ENCODE measurements around the gene FIGN.

The FIGN gene

DNA sequence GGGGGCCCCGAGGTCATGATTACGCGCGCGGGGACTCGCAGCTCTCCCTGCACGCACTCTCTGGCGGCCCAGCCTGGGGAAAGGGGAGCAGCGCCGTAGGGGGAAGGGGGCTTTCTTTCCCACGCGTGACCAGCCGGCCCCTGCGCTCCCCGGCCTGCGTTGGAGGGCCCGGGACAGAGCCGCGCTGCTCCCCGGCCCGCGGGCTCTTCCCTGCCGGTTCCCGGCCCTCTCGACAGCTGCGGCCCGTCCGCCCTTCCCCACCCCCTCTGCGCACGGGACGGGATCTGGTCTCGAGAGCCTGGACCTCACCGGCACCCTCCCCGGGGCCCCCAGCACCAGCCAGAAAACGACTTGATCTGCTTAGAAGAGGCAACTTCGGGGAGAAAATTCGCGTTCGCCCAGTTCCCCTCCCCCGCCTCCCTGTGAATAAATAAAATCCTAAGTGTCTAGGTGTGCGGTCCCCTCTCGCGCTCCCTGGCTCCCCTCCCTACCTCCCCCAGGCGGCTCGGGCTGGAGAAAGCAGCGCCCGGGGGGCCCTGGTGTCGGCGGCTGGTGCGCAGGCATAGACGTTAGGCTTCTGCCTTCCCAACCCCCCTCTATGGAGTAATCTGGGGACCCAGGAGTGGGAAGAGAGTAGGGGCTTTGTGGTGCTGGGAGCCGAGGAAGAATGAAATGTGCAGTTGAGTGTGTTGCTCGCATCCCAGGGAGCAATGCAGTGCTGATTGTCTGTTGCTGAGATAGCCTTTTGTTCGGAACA, 803 bp upstream of the FIGN start:
- H3K4me1 ChIP-seq (ENCODE audit: control insufficient read depth in 1 of 2, insufficient read depth in 2 of 2, low read length in 2 of 2), result peaks cover 0 to 9% of the 10 kb centered on the region in 2 donors

DNA sequence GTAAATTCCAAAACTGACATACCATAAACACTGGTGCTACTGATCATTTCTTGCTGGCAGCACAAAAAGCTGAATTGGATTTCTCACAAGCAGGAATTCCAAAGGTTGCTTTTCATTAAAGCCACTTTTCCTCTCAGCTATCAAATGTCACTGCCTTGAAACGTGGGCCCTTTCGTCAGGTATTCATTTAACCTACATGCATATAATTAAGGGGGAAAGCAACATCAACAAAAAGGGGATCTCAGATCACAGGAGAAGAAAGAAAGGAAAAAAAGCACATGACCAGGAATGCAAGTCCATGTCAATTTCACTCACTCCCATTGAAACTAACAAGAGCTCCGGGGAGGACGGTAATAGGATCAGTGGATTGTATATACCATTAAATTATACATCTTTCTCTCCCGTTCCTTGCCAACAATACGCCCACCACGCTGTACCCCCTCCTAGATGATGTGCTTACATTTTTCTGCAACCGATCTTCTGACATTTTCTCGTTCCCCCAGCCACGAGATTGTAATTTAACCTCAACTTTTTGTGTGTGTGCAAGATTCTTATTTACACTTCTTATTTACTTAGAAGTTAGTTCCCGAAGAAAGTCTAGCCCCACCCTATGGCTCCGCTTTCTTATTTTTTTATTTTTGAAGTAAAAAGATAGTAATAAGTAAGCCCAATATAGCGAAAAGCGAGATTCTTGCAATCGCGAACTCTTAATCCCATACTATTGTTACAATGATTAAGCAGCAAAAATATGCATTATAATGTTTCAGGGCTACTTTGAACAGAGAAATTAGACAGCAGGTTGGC, 725 bp downstream of the FIGN start:
- no peaks in the 10 kb centered on the region for H3K36me3 ChIP-seq (ENCODE audit: control insufficient read depth in 1 of 2, insufficient read depth in 2 of 2, low read length in 2 of 2)
- no peaks in the 10 kb centered on the region for H3K9me3 ChIP-seq (ENCODE audit: control insufficient read depth in 1 of 2, low read length in 2 of 2)
- H3K4me1 ChIP-seq (ENCODE audit: control insufficient read depth in 1 of 2, insufficient read depth in 2 of 2, low read length in 2 of 2), result peaks cover 0 to 9% of the 10 kb centered on the region in 2 donors
- H3K4me3 ChIP-seq (ENCODE audit: low read depth in 1 of 2, low read length in 2 of 2), result peak overlapping the region; percentile 80 to 89
- peak overlapping the region; percentile 76 for H3K27ac ChIP-seq (ENCODE audit: low read length)
- no peaks in the 10 kb centered on the region for H3K27me3 ChIP-seq (ENCODE audit: low read depth, low read length)

More for the DNA sequence above, 803 bp upstream of the FIGN start:
- Histone ChIP-seq H3K27ac (ENCODE audit: low read length) (peak overlapping the region; percentile 46), H3K9me3 (ENCODE audit: control insufficient read depth in 1 of 2, low read length in 2 of 2) (no peaks in the 10 kb centered on the region), H3K36me3 (ENCODE audit: control insufficient read depth in 1 of 2, insufficient read depth in 2 of 2, low read length in 2 of 2) (no peaks in the 10 kb centered on the region), H3K4me3 (ENCODE audit: low read depth in 1 of 2, low read length in 2 of 2) (peak overlapping the region; percentile 41 to 89), H3K27me3 (ENCODE audit: low read depth, low read length) (no peaks in the 10 kb centered on the region)

DNA sequence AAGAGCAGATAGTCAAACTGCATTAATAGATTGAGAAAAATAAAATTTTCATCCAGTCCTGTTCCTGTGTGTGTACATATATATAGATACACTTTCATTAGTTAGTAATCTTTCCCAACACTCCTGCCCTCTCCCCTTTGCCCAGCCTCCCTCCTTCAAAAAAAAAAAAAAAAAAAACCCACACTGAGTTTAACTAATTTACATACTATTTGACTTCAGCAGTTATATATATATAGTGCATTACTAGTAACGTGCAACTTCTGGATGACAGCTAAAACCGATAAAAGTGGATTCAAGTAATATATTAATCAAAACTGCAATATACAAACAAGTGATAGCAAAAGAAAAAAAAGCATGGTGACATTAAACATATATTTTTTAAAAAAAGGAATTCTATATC, 1.4 kb downstream of the FIGN start:
- Histone ChIP-seq H3K27ac (ENCODE audit: low read length) (peak overlapping the region; percentile 76), H3K27me3 (ENCODE audit: low read depth, low read length) (no peaks in the 10 kb centered on the region), H3K36me3 (ENCODE audit: control insufficient read depth in 1 of 2, insufficient read depth in 2 of 2, low read length in 2 of 2) (no peaks in the 10 kb centered on the region), H3K4me3 (ENCODE audit: low read depth in 1 of 2, low read length in 2 of 2) (peak overlapping the region; percentile 80 to 89), H3K9me3 (ENCODE audit: control insufficient read depth in 1 of 2, low read length in 2 of 2) (no peaks in the 10 kb centered on the region), H3K4me1 (ENCODE audit: control insufficient read depth in 1 of 2, insufficient read depth in 2 of 2, low read length in 2 of 2) (peaks cover 0 to 9% of the 10 kb centered on the region in 2 donors)

DNA sequence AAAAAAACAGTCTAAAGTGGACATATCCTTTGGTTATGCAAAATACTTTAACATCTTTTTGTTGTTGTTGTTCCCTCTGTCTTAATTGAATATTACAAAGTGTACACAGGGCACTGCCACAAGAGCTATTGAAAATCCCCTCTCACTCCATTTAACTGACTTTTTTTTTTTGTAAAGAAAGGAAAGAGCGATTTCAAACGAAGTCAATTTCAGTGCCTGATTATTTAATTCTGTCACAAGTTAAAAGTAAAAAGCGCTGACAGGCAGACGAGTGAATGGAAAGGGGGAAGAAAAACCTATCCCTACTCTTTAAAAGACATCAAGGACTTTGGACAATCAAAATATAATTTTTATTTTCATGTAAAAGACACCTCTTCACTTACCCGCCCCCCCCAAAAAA, 1.9 kb downstream of the FIGN start:
- Histone ChIP-seq H3K27me3 (ENCODE audit: low read depth, low read length) (no peaks in the 10 kb centered on the region), H3K4me3 (ENCODE audit: low read depth in 1 of 2, low read length in 2 of 2) (peak overlapping the region in 1 of 2 donors; percentile 89), H3K27ac (ENCODE audit: low read length) (peak overlapping the region; percentile 85), H3K9me3 (ENCODE audit: control insufficient read depth in 1 of 2, low read length in 2 of 2) (no peaks in the 10 kb centered on the region), H3K36me3 (ENCODE audit: control insufficient read depth in 1 of 2, insufficient read depth in 2 of 2, low read length in 2 of 2) (no peaks in the 10 kb centered on the region), H3K4me1 (ENCODE audit: control insufficient read depth in 1 of 2, insufficient read depth in 2 of 2, low read length in 2 of 2) (peaks cover 0 to 9% of the 10 kb centered on the region in 2 donors)

DNA sequence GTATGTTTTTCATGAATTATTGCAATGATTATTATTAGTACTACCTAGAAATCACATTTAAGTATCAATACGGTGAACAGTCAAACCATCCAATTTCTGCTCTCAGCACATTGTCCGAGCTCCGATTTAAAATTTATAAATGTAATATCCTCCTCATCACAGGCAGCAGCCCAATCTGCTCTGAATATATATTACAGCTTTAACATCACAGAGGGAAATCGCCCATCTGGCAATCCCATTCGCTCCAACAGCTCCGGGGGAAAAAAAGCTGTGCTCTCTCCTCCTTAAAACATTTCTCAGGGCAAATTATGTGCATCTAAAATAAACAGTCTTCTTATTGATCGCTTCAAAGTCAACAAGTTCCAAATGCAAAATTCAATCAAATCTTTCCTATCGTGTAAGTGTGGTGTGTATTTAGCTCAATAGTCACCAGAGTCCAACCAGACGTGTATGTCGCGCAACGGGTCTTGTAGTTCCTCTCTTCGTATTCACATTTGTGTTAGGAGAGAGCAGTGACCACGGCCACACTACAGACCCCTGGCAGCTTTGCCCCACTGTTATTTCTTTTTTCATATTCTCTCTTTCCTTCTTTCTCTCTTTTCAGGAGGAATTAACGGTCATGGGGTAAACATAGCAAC, 2.4 kb downstream of the FIGN start:
- no peaks in the 10 kb centered on the region for H3K9me3 ChIP-seq (ENCODE audit: control insufficient read depth in 1 of 2, low read length in 2 of 2)
- H3K4me1 ChIP-seq (ENCODE audit: control insufficient read depth in 1 of 2, insufficient read depth in 2 of 2, low read length in 2 of 2), result peaks cover 0 to 9% of the 10 kb centered on the region in 2 donors
- H3K36me3 ChIP-seq (ENCODE audit: control insufficient read depth in 1 of 2, insufficient read depth in 2 of 2, low read length in 2 of 2), result no peaks in the 10 kb centered on the region
- peak overlapping the region; percentile 85 for H3K27ac ChIP-seq (ENCODE audit: low read length)
- H3K4me3 ChIP-seq (ENCODE audit: low read depth in 1 of 2, low read length in 2 of 2), result peak overlapping the region; percentile 22 to 89
- H3K27me3 ChIP-seq (ENCODE audit: low read depth, low read length), result no peaks in the 10 kb centered on the region

DNA sequence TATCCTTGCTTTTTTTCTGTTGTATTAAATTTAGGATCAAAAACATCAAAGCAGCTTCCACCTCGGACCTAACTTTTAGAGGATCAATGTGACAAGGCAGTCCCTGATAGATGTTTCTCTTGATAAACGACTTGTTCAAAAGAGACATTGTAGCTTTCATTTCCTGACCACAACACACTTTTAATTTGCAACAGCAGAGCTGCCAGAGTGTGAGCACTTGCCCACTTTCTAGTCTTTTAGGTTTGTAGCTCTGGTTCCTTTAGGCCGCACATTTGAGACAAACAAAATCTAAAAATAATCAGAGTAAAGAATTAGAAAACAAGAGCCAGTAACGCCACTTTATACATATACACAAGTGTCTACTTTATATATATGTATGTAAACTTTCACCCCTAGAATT, 3.1 kb downstream of the FIGN start:
- Histone ChIP-seq H3K4me3 (ENCODE audit: low read depth in 1 of 2, low read length in 2 of 2) (peak overlapping the region in 1 of 2 donors; percentile 22), H3K27me3 (ENCODE audit: low read depth, low read length) (no peaks in the 10 kb centered on the region), H3K9me3 (ENCODE audit: control insufficient read depth in 1 of 2, low read length in 2 of 2) (no peaks in the 10 kb centered on the region), H3K36me3 (ENCODE audit: control insufficient read depth in 1 of 2, insufficient read depth in 2 of 2, low read length in 2 of 2) (no peaks in the 10 kb centered on the region), H3K4me1 (ENCODE audit: control insufficient read depth in 1 of 2, insufficient read depth in 2 of 2, low read length in 2 of 2) (peaks cover 0 to 9% of the 10 kb centered on the region in 2 donors), H3K27ac (ENCODE audit: low read length) (peak overlapping the region; percentile 85)

DNA sequence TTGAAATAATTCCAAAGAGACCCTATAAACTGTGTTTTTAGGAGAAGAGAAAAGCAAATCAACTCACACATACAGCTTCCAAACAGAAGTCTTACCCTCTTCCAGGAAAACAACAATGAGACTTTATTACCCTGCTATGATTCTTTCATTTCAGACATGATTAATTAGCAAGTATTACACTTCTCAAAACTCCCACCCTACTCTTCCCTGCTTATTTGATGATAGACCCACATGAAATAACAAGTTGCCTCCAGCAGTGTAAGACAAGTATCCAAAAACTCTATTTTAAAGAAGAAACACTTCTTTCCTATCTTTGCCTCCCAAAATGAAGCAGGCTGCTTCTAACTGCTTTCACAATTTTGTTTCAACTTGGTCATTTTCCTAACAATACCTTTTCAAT, 4.1 kb downstream of the FIGN start:
- Histone ChIP-seq H3K36me3 (ENCODE audit: control insufficient read depth in 1 of 2, insufficient read depth in 2 of 2, low read length in 2 of 2) (no peaks in the 10 kb centered on the region), H3K9me3 (ENCODE audit: control insufficient read depth in 1 of 2, low read length in 2 of 2) (no peaks in the 10 kb centered on the region), H3K4me3 (ENCODE audit: low read depth in 1 of 2, low read length in 2 of 2) (peak overlapping the region in 1 of 2 donors; percentile 5), H3K4me1 (ENCODE audit: control insufficient read depth in 1 of 2, insufficient read depth in 2 of 2, low read length in 2 of 2) (peaks cover 0 to 9% of the 10 kb centered on the region in 2 donors), H3K27ac (ENCODE audit: low read length) (peak overlapping the region; percentile 85), H3K27me3 (ENCODE audit: low read depth, low read length) (no peaks in the 10 kb centered on the region)

DNA sequence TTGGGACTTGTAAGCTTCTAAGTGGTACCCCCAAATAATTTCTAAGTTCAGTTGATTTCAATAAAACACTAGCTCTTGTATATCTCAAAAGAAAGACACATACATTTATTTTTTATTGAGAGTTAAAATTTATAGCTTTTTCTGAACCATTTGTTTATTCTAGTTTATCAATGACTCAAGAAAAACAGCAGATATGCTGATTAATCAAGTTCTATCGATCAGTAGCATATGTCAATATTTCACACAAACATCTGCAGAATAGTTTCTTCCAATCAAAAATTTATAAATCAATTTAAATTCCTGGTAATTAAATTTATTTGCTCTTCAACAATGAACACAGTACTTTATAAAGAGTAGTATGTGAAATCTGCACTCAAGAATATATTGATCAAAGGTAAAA, 5.3 kb downstream of the FIGN start:
- Histone ChIP-seq H3K27ac (ENCODE audit: low read length) (peak overlapping the region; percentile 85), H3K36me3 (ENCODE audit: control insufficient read depth in 1 of 2, insufficient read depth in 2 of 2, low read length in 2 of 2) (no peaks in the 10 kb centered on the region), H3K4me1 (ENCODE audit: control insufficient read depth in 1 of 2, insufficient read depth in 2 of 2, low read length in 2 of 2) (peaks cover 0 to 9% of the 10 kb centered on the region in 2 donors), H3K9me3 (ENCODE audit: control insufficient read depth in 1 of 2, low read length in 2 of 2) (no peaks in the 10 kb centered on the region), H3K4me3 (ENCODE audit: low read depth in 1 of 2, low read length in 2 of 2) (no peak overlapping the region), H3K27me3 (ENCODE audit: low read depth, low read length) (no peaks in the 10 kb centered on the region)

DNA sequence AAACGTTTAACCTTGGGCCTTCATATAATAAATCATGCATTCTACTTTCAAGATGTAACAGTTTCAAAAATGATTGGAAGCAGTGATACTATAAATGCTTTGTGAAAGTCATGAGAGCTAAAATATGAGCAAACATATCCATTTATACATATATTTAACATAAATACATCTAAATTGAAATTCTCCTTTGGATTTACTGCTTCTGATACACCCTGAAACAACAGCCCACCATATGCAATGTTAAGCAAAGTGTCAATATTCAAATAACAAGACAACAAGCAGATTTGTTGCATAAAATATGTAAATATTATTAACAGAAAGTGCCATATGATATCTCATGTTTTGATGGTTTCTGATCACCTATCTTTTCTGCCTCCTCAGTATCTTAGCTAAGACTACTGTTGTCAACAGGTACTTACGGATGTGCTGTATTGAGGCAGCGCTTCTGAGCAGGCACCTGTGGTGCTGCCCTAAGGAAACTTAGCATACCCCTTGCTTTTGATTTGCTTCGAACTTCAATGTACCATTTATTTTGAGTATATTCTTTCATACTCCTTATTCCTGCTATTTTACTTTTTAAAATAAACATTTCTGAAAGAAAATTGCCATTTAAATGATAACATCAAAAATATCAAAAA, 6.1 kb downstream of the FIGN start:
- Histone ChIP-seq H3K9me3 (ENCODE audit: control insufficient read depth in 1 of 2, low read length in 2 of 2) (no peaks in the 10 kb centered on the region), H3K4me3 (ENCODE audit: low read depth in 1 of 2, low read length in 2 of 2) (no peak overlapping the region), H3K36me3 (ENCODE audit: control insufficient read depth in 1 of 2, insufficient read depth in 2 of 2, low read length in 2 of 2) (no peaks in the 10 kb centered on the region), H3K4me1 (ENCODE audit: control insufficient read depth in 1 of 2, insufficient read depth in 2 of 2, low read length in 2 of 2) (peaks cover 0 to 1% of the 10 kb centered on the region in 2 donors), H3K27ac (ENCODE audit: low read length) (no peak overlapping the region), H3K27me3 (ENCODE audit: low read depth, low read length) (no peaks in the 10 kb centered on the region)

DNA sequence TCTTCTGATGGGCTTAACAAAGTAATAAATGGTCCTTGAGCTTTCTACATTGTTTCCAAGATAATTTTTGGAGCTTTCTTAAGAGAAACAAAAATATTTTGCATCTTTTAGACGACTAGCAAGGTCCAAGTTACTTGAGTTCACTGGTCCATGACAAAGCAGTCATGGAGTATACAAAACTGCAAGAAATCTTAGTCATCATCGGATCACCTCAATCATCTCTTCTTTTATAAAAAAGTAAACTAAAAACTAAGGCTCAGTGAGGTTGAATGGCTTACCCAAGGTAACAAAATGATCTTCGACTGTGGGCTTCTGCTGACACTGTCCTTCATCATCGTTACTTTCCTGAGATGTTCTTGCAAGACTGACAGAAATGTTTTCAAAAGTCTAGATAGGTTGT, 11.9 kb downstream of the FIGN start:
- Histone ChIP-seq H3K4me1 (ENCODE audit: control insufficient read depth in 1 of 2, insufficient read depth in 2 of 2, low read length in 2 of 2) (no peaks in the 10 kb centered on the region), H3K4me3 (ENCODE audit: low read depth in 1 of 2, low read length in 2 of 2) (no peak overlapping the region), H3K36me3 (ENCODE audit: control insufficient read depth in 1 of 2, insufficient read depth in 2 of 2, low read length in 2 of 2) (no peaks in the 10 kb centered on the region), H3K27me3 (ENCODE audit: low read depth, low read length) (no peaks in the 10 kb centered on the region), H3K27ac (ENCODE audit: low read length) (no peak overlapping the region), H3K9me3 (ENCODE audit: control insufficient read depth in 1 of 2, low read length in 2 of 2) (no peaks in the 10 kb centered on the region)

DNA sequence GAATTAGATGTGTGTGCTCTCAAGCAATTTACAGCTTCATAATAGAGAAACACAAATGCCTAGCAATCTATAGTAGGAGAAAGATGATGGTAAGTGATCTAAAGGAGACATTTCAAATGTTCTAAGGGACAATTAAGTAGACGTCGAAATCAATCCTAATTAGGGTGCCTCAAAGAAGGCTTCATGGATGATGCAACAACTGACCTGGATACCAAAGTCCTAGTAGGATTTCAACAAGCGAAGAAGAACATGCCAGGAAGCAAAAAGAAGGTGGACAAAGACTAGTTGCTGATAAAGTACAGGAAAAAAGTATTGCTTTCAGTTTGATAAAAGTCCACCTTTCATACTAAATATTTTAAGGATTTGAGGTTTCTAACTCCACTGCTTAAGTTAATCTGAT, 12.5 kb downstream of the FIGN start:
- Histone ChIP-seq H3K27me3 (ENCODE audit: low read depth, low read length) (no peaks in the 10 kb centered on the region), H3K9me3 (ENCODE audit: control insufficient read depth in 1 of 2, low read length in 2 of 2) (no peaks in the 10 kb centered on the region), H3K4me3 (ENCODE audit: low read depth in 1 of 2, low read length in 2 of 2) (no peak overlapping the region), H3K36me3 (ENCODE audit: control insufficient read depth in 1 of 2, insufficient read depth in 2 of 2, low read length in 2 of 2) (no peaks in the 10 kb centered on the region), H3K4me1 (ENCODE audit: control insufficient read depth in 1 of 2, insufficient read depth in 2 of 2, low read length in 2 of 2) (no peaks in the 10 kb centered on the region), H3K27ac (ENCODE audit: low read length) (no peak overlapping the region)

Data from muscle layer of duodenum (tissue), 2 donors.